Middle frontal gyrus (tissue), 1 donor: ENCODE measurements around the gene APOE.
"Not testable (repeated sequence)": the region's sequence is repeated elsewhere in the genome, so short reads cannot be mapped to it uniquely, and the experiment has no call there.

Experiments used
- DNase-seq: peaks from one replicate; pipeline ENCODE4 v3.0.0-alpha.2; 2015; ENCODE audit warnings: low spot score; ENCODE audit errors: extremely low spot score

The APOE gene

DNA sequence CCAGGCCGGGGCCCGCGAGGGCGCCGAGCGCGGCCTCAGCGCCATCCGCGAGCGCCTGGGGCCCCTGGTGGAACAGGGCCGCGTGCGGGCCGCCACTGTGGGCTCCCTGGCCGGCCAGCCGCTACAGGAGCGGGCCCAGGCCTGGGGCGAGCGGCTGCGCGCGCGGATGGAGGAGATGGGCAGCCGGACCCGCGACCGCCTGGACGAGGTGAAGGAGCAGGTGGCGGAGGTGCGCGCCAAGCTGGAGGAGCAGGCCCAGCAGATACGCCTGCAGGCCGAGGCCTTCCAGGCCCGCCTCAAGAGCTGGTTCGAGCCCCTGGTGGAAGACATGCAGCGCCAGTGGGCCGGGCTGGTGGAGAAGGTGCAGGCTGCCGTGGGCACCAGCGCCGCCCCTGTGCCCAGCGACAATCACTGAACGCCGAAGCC lies 3.3 kb downstream of the APOE start:
- DNase-seq = no peak

DNA sequence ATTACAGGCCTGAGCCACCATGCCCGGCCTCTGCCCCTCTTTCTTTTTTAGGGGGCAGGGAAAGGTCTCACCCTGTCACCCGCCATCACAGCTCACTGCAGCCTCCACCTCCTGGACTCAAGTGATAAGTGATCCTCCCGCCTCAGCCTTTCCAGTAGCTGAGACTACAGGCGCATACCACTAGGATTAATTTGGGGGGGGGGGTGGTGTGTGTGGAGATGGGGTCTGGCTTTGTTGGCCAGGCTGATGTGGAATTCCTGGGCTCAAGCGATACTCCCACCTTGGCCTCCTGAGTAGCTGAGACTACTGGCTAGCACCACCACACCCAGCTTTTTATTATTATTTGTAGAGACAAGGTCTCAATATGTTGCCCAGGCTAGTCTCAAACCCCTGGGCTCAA lies 4.2 kb downstream of the APOE start:
- DNase-seq = no peak

DNA sequence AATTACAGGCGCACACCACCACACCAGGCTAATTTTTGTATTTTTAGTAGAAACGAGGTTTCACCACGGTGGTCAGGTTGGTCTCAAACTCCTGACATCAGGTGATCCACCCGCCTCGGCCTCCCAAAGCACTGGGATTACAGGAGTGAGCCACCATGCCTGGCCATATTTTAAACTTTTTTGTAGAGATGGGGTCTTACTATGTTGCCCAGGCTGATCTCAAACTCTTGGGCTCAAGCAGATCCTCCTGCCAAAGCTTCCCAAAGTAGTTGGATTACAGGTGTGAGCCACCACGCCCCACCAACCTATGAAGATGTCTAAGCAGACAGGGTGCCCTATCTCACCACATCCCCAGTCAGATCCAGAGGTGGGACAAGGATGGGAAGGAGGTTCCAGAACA lies 6.3 kb downstream of the APOE start:
- not testable (repeated sequence) for DNase-seq

DNA sequence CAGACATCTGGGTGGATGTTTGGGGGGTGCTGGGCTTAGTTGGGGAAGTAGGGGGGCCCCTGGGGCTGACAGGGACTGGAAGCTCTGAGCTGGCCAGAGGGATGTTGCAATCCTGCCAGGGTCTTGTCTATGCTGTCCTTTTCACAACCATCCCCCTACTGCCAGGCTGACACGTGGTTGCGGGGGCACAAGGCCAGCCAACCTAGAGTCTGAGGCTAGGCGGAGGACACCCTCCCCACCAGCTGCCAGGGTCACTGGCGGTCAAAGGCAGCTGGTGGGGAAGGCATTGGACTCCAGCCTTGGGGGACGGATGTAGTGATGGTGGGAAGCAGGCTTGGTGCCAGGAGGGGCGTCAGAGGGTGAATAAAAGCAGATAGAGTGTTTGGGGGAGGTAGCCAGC lies 7.3 kb downstream of the APOE start:
- DNase-seq = peak; percentile 65

DNA sequence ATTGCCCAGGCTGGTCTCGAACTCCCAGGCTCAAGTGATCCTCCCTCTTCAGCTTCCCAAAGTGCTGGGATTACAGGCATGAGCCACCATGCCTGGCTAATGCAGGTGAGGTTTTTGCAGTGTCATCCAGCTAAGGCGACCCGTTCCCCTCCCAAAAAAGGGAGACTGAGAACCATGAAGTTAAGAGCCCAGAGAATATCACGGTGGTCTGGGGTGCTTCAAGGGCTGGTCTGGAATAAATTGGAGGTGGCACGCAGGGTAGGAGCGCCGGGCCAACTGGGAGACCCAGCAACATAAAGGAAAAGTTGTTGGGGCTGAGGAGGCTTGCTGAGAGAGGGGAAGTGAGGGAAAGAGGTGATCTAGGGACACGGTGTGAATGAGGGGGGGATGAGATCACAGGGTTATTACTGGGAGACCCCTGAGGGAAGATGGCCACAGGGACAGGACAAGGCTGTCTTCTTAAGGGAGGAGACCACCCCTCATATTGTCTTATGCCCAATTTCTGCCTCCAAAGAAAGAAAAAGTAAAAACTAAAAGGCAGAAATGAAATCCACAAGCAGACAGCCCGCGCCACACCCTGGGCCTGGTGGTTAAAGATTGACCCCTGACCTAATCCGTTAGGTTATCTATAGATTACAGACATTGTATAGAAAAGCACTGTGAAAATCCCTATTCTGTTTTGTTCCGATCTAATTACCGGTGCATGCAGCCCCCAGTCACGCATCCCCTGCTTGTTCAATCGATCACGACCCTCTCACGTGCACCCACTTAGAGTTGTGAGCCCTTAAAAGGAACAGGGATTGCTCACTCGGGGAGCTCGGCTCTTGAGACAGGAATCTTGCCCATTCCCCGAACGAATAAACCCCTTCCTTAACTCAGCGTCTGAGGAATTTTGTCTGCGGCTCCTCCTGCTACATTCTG lies 8.2 kb downstream of the APOE start:
- not testable (repeated sequence) for DNase-seq

DNA sequence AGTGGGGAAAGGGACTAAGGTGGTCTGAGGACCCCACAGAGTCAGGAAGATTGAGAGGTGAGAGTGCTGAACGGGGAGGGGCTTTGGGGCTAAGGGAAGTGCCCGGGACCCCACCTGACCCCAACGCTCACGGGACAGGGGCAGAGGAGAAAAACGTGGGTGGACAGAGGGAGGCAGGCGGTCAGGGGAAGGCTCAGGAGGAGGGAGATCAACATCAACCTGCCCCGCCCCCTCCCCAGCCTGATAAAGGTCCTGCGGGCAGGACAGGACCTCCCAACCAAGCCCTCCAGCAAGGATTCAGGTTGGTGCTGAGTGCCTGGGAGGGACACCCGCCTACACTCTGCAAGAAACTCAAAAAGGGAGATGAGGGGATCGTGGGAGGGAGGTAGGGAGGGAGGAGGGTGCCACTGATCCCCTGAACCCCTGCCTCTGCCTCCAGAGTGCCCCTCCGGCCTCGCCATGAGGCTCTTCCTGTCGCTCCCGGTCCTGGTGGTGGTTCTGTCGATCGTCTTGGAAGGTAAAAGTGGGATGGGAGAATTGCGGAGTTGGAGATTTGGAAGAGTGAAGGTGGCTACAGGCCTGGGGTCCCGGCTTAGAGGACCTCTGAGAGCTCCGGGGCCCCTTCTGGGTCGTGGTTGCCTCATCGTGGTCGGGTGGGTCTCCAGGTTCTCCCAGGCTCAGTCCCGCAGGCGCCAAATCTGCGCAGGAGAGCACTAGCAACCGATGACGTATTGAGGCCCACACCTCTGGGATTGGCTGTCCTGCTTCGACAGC lies 9.0 kb downstream of the APOE start, which contains the start of gene APOC1:
APOC1 (plus strand) TSS at position 176 of the 774 bp plus-strand sequence; CDS start at position 460, 284 bp downstream.
- DNase-seq = peak; percentile 70

DNA sequence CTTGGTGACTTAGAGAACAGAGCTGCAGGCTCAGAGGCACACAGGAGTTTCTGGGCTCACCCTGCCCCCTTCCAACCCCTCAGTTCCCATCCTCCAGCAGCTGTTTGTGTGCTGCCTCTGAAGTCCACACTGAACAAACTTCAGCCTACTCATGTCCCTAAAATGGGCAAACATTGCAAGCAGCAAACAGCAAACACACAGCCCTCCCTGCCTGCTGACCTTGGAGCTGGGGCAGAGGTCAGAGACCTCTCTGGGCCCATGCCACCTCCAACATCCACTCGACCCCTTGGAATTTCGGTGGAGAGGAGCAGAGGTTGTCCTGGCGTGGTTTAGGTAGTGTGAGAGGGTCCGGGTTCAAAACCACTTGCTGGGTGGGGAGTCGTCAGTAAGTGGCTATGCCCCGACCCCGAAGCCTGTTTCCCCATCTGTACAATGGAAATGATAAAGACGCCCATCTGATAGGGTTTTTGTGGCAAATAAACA lies 18.7 kb downstream of the APOE start:
- DNase-seq = no peak

DNA sequence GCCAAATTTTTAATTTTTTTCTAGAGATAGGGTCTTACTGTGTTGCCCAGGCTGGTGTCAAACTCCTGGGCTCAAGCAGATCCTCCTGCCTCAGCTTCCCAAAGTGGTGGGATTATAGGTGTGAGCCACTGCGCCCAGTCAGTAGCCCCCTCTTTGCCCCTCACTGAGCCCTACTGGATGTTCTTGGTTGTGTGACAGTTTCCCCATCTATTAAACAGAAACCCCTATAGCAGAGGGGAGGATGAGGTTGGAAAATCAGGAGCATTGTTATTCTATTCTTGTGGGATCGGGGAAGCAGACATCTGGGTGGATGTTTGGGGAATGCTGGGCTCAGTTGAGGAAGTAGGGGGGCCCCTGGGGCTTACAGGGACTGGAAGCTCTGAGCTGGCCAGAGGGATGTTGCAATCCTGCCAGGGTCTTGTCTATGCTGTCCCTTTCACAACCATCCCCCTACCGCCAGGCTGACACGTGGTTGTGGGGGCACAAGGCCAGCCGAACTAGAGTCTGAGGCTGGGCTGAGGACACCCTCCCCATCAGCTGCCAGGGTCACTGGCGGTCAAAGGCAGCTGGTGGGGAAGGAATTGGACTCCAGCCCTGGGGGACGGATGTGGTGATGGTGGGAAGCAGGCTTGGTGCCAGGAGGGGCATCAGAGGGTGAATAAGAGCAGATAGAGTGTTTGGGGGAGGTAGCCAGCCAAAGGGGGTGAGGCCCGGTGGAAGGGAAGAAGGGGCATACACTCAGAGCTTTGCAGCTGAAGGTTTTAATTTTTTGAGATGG lies 19.7 kb downstream of the APOE start:
- DNase-seq = peak; percentile 72

DNA sequence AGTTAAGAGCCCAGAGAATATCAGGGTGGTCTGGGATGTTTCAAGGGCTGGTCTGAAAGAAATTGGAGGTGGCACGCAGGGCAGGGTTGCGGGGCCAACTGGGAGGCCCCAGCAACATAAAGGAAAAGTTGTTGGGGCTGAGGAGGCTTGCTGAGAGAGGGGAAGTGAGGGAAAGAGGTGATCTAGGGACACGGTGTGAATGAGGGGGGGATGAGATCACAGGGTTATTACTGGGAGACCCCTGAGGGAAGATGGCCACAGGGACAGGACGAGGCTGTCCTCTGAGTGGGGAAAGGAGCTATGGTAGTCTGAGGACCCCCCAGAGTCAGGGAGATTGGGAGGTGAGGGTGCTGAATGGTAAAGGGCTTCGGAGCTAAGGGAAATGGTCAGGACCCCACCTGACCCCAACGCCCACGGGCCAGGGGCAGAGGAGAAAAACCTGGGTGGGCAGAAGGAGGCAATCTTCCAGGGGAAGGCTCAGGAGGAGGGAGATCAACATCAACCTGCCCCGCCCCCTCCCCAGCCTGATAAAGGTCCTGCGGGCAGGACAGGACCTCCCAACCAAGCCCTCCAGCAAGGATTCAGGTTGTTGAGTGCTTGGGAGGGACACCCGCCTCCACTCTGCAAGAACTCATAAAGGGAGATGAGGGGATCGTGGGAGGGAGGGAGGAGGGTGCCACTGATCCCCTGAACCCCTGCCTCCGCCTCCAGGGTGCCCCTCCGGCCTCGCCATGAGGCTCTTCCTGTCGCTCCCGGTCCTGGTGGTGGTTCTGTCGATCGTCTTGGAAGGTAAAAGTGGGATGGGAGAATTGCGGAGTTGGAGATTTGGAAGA lies 20.9 kb downstream of the APOE start:
- DNase-seq = not testable (repeated sequence)

DNA sequence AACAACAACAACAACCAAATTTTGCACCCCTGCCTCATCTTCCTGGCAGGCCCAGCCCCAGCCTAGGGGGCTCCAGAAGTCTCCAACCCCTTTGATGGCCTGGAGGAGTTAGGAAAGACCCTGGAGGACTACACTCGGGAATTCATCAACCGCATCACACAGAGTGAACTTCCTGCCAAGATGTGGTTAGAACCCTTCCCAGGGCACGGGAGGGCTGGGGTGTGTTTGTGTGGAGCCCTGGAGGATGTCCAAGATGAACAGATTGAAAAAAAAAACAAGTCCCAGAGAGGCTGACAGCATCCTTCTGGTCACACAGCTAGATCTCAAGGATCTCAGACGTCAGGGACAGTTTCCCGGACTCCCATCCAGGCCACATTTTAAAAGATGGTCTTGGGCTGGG lies 22.1 kb downstream of the APOE start:
- DNase-seq = no peak

DNA sequence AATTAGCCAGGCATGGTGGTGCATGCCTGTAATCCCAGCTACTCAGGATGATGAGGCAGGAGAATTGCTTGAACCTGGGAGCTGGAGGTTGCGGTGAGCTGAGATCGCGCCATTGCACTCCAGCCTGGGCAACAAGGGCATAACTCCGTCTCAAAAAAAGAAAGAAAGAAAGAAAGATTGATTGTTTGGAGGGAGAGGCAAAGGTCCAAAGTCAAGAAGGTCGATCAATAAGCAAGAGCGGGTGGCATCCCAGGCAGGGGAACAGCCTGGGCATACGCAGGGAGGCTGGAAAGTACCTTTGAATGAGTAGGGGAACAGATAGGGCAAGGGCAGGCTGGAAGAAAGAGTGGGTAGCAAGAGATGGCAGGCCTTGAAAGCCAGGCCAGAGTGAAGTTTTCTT lies 24.5 kb downstream of the APOE start:
- DNase-seq = no peak

DNA sequence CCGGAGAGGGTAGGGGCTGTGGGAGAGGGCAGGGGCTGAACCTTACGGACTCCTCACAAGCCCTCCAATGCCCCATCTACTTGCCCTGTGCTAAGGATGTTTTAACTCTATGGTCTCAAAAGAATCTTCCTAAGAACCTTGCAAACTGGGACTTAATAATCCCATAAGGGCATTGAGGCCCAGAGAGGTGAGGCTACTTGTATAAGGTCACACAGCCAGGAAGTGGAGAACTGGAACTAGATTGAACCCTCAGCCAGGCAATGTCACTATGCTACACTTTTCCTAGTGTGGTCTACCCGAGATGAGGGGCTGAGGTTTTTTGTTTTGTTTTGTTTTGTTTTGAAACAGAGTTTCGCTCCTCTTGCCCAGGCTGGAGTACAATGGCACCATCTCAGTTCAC lies 25.9 kb downstream of the APOE start:
- DNase-seq = no peak

DNA sequence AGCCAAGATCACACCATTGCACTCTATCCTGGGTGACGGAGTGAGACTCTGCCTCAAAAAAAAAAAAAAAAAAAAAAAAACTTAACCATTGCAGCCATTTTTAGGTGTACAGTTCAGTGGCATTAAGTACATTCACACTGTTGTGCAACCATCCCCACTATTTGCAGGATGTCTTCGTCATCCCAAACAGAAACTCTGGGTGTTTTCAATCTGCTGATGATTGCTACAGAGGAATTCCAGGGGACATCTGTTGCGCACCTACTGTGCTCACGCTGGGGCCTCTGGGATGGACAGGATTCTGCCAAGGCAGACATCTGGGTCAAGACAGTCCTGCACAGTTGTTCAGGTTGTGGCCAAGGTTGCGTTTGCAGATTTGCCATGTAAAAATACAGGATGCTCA lies 34.1 kb downstream of the APOE start:
- no peak for DNase-seq

DNA sequence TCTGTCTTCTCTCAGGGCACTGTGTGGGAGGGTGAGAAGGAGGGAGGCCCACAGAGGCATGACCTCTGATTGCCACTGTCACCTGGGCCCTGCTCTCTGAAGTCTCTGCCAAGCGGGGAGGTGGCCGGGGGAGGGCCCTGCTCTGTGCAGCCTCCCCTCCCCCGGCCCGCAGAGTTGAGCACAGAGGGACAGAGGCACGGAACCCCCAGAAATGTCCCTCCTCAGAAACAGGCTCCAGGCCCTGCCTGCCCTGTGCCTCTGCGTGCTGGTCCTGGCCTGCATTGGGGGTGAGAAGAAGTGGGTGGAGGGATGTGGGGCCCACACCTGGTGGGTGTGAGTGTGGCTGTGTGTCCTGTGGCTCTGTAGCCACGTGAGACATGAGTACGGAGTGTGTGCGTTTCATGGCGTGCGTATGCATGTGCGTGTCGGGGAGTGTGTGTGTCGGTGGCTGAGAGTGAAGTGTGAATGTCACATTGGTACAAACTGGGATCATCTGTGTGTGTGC lies 36.5 kb downstream of the APOE start, which contains the start of gene APOC4:
APOC4 (plus strand) TSS at position 171 of the 505 bp plus-strand sequence; CDS start at position 212, 41 bp downstream.
- no peak for DNase-seq

DNA sequence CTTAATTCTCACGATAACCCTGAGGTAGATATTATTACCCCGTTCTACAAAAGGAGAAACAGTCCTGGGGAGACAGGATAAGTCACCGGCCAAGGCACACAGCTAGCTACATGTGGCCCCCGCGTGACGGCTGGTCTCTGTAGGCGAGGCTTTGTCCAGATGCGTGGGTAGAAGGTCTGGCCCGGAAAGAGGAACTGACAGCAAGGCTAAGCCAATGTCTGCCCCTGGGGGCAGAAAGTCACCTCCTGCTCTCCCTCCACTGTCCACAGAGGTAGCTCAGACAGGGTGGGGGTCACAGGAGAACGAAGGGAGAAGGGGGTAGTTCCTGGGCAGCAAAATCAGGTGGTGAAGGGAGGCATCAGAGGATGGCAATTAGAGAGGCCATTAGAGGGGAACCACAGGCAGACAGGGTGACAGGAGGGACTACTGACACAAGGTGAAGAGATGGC lies 38.2 kb downstream of the APOE start:
- DNase-seq = no peak

DNA sequence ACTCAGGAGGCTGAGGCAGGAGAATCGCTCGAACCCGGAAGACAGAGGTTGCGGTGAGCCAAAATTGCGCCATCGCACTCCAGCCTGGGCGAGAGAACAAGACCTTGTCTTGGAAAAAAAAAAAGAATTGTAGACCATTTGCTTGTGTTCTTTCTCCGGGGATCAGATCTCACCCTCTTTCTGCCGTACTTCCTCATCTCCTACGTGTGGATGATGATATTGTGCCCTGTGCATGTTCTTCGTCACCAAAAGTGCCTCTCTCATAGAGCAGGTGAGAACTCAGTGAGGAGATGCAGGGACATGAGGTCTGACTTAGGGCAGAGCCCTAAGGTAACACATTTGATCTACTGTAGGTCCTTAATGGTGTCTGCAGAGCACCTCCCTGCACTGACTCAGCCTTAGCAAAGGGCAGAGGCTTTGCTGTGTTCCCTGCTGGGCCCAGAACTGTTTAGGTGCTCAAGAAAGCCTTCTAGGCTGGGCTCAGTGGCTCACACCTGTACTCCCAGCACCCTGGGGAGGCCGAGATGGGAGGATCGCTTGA lies 41.5 kb downstream of the APOE start:
- no peak for DNase-seq

DNA sequence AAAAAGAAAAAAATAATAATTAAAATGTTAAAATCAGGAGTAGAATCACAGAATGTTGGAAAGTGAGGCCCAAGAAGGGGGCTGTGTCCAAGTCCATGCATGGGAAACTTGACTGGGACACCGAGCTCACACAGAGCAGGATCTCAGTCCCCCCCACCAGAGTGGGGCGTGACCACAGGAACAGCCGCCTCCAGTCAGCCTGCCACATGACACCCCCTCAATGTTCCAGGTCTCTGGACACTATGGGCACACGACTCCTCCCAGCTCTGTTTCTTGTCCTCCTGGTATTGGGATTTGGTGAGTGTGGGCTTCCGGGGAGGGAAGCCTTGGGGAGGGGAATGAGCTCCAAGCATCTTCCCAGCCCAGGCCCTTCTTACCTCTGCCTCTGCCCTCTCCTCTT lies 42.6 kb downstream of the APOE start:
- no peak for DNase-seq

DNA sequence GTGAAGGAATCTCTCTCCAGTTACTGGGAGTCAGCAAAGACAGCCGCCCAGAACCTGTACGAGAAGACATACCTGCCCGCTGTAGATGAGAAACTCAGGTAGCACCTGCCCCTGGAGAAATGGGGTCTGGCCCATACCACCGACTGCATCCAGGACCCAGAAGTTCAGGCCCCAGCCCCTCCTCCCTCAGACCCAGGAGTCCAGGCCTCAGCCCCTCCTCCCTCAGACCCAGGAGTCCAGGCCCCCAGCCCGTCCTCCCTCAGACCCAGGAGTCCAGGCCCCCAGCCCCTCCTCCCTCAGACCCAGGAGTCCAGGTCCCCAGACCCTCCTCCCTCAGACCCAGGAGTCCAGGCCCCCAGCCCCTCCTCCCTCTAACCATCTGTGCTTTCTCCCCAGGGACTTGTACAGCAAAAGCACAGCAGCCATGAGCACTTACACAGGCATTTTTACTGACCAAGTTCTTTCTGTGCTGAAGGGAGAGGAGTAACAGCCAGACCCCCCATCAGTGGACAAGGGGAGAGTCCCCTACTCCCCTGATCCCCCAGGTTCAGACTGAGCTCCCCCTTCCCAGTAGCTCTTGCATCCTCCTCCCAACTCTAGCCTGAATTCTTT lies 43.3 kb downstream of the APOE start:
- DNase-seq = no peak

DNA sequence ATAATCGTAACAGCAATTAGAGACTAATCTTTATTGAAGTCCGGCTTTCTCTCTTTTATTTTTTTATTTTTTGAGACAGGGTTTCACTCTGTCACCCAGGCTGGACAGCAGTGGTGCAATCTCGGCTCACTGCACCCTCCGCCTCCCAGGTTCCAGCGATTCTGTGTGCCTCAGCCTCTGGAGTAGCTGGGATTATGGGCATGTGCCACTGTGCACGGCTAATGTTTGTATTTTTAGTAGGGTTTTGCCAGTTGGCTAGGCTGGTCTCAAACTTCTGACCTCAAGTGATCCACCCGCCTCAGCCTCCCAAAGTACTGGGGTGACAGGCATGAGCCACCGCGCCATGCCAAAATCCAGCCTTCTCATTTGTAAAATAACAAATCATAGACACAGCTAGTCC lies 44.0 kb downstream of the APOE start:
- DNase-seq = no peak
